Nephron progenitor cell (in vitro differentiated cells): ENCODE results near the gene ATF7.
A peak's percentile ranks its signal among the peaks of the same experiment; 100 is the strongest.
"Not testable (repeated sequence)": the region's sequence is repeated elsewhere in the genome, so short reads cannot be mapped to it uniquely, and the experiment has no call there.

ENCODE experiments used
- DNase-seq: peaks from one replicate; pipeline ENCODE4 v3.0.0; 2021
- H3K27ac Mint-ChIP-seq: 2 replicates; pipeline ENCODE4 v1.8.0; 2021; ENCODE audit warnings: mild to moderate bottlenecking, moderate library complexity, mixed read lengths
- H3K27me3 Mint-ChIP-seq: 2 replicates; pipeline ENCODE4 v1.8.0; 2021; ENCODE audit warnings: mild to moderate bottlenecking, low read depth, mixed read lengths; ENCODE audit not compliant: poor library complexity
- H3K36me3 Mint-ChIP-seq: 2 replicates; pipeline ENCODE4 v1.8.0; 2021; ENCODE audit warnings: low read depth, mixed read lengths
- H3K4me1 Mint-ChIP-seq: 2 replicates; pipeline ENCODE4 v1.8.0; 2021; ENCODE audit warnings: mixed read lengths
- H3K4me3 Mint-ChIP-seq: 2 replicates; pipeline ENCODE4 v1.8.0; 2021; ENCODE audit warnings: mild to moderate bottlenecking, moderate library complexity, mixed read lengths
- H3K9me3 Mint-ChIP-seq: 2 replicates; pipeline ENCODE4 v1.8.0; 2021; ENCODE audit warnings: mild to moderate bottlenecking, moderate library complexity, mixed read lengths
- CTCF ChIP-seq: fragments of 200-600 bp; sonication (generic); IDR thresholded peaks from 2 replicates; pipeline ENCODE4 v1.5.0; 2021; ENCODE audit warnings: antibody characterized with exemption

Gene ATF7

DNA sequence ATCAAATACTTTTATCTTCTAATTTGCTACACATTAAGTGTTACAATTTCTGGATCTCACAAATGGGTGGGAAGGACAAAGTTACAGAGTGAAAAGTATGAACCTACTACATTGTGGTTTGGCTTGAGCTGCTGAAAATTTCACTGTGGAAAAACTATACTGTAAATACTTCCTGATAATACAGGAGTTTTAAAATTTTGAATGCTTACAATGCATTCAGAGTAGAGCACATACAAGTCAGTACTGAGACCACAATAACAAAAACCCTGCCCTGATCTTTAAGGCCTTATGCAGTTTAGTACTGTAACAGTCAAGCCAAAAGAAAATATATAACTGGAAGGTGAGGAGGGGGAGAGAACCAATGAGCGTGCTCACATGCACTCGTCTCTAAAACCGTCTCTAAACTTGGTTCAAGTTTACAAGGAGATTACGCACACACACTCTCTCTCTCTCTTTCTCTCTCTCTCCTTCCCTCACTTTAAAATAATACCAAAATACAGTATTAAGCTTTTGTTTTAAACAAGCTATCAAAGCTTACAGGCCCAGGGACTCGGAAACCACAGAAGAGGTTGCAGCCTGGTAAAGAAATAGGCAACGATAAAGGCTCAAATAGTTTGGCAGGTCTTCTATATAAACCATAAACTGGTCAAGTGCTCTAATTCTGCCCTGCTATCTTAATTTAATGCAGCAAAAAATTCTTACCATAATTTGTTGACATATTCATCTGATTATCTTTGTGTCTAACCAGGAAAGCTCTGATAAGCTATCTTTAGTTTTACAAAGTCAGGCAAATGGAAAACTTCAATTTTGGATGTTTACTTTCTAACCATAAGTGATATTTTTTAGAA lies 58.0 kb downstream of the ATF7 start:
- Mint-ChIP-seq H3K36me3 (peaks cover 37% of the 10 kb centered on the region), H3K4me1 (peaks cover 69% of the 10 kb centered on the region), H3K9me3 (peaks cover 19% of the 10 kb centered on the region), H3K27ac (peak overlapping the region; percentile 76), H3K27me3 (no peaks in the 10 kb centered on the region), H3K4me3 (no peak overlapping the region)
- TF ChIP-seq CTCF: no peak
- DNase-seq: no peak

- H3K9me3 Mint-ChIP-seq, H3K27me3 Mint-ChIP-seq, DNase-seq, H3K27ac Mint-ChIP-seq, H3K4me3 Mint-ChIP-seq: not testable (repeated sequence)
- H3K4me1 Mint-ChIP-seq: peaks cover 83% of the 10 kb centered on the region
- H3K36me3 Mint-ChIP-seq: peaks cover 32% of the 10 kb centered on the region
Measured at GRCh38 chr12:53565376-53565775, 60.8 kb downstream of the ATF7 start.

DNA sequence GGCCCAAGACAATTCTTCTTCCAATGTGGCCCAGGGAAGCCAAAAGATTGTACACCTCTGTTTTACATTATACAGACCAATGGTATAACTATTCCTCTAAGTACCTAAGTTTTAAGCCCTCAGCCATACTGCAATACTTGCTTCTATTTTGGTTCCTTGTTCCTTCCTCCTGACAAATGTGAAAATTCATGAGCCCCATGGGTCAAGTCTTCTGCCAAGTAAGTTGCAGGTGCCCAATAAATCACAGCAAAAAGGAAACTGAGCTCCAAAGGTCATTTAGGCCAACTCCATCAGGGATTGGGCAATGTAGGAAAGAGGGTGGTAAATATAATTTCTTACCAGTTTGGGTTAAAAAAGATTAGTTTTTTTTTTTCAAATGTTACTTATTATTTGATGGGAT lies 61.2 kb downstream of the ATF7 start:
- Mint-ChIP-seq H3K9me3 (peaks cover 4% of the 10 kb centered on the region), H3K4me3 (no peak overlapping the region), H3K27ac (peak overlapping the region; percentile 41), H3K27me3 (no peaks in the 10 kb centered on the region), H3K4me1 (peaks cover 80% of the 10 kb centered on the region), H3K36me3 (peaks cover 29% of the 10 kb centered on the region)
- no peak for TF ChIP-seq CTCF
- peak; percentile 18 for DNase-seq

- TF ChIP-seq CTCF: no peak
- H3K27me3 Mint-ChIP-seq: no peaks in the 10 kb centered on the region
- peak overlapping the region; percentile 28 for H3K4me3 Mint-ChIP-seq
- H3K4me1 Mint-ChIP-seq: peaks cover 76% of the 10 kb centered on the region
- H3K27ac Mint-ChIP-seq: peak overlapping the region; percentile 41
- H3K9me3 Mint-ChIP-seq: peaks cover 4% of the 10 kb centered on the region
- DNase-seq: no peak
- H3K36me3 Mint-ChIP-seq: peaks cover 28% of the 10 kb centered on the region
Measured at GRCh38 chr12:53564278-53564677, 61.9 kb downstream of the ATF7 start.

GRCh38 chr12:53563452-53564028 lies 62.6 kb downstream of the ATF7 start:
- Mint-ChIP-seq H3K9me3 (peaks cover 4% of the 10 kb centered on the region), H3K4me1 (peaks cover 73% of the 10 kb centered on the region), H3K27ac (no peak overlapping the region), H3K36me3 (peaks cover 28% of the 10 kb centered on the region), H3K27me3 (no peaks in the 10 kb centered on the region), H3K4me3 (no peak overlapping the region)
- no peak for DNase-seq
- TF ChIP-seq CTCF: no peak

- Mint-ChIP-seq H3K4me3 (no peak overlapping the region), H3K4me1 (peaks cover 70% of the 10 kb centered on the region), H3K27ac (peak overlapping the region; percentile 6), H3K9me3 (peaks cover 4% of the 10 kb centered on the region), H3K27me3 (no peaks in the 10 kb centered on the region), H3K36me3 (peaks cover 28% of the 10 kb centered on the region)
- TF ChIP-seq CTCF: no peak
- DNase-seq: no peak
Measured at GRCh38 chr12:53561590-53561953, 64.6 kb downstream of the ATF7 start.
